ENCODE data around the gene LUZP1. TPM values are rescaled to one million over a fixed set of nuclear protein-coding genes. Genes with fewer than 3 reads are reported as not detected.

The LUZP1 gene
- total RNA-seq, 1 donor from 2014 or later, result 82.2 TPM

DNA sequence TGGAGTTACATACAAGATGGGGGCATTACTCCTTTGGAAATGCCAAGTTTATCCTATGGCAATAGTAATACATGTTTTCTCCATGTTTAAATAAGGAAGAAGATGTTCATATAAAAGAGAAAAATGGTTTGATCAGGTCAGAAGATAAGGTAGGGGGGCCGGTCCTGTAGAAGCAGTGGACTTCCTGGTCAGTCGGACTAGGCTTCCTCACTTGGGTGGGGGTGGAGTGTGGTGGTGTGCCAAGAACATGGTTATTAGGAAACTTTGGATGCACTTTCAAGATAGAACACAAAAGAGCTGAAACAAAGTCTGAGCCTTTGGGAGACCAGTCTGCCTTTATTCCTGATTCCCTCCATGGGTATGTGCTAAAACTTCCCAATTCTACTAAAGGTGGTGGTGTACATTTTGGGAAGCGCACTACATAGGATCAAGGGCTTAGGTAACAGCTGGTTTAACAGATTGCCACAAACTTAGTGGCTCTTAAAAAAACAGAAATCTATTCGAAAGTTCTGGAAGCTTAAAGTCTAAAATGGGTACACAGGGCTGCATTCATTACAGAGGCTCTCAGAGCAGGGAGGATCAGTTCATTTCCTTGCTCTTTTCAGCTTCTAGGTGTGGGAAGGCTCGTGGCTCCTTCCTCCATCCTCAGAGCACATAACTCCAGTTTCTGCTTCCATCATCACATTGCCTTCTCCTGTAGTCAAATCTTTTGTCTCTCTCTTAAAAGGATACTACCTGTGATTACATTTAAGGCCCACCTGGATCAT, 84.8 kb downstream of the LUZP1 start:
- Histone ChIP-seq H3K27ac (ENCODE audit: low read depth, low read length) (no peak overlapping the region), H3K4me3 (ENCODE audit: insufficient read depth, low read depth, low read length) (no peak overlapping the region), H3K27me3 (ENCODE audit: insufficient read depth, low read length) (no peaks in the 10 kb centered on the region), H3K79me2 (ENCODE audit: insufficient read depth, low read length) (peaks cover 24% of the 10 kb centered on the region), H3K4me1 (ENCODE audit: insufficient read depth, low read length) (no peaks in the 10 kb centered on the region), H3K4me2 (ENCODE audit: low read length) (no peak overlapping the region), H4K20me1 (ENCODE audit: insufficient read depth, low read length) (peaks cover 84% of the 10 kb centered on the region), H3K9ac (ENCODE audit: low read length) (no peak overlapping the region), H3K36me3 (ENCODE audit: insufficient read depth, low read length) (peaks cover 86% of the 10 kb centered on the region), H2AFZ (ENCODE audit: low read depth, low read length) (no peak overlapping the region), H3K9me3 (ENCODE audit: insufficient read depth, low read depth, low read length) (no peaks in the 10 kb centered on the region)
- FAIRE-seq (no peak), DNase-seq (ENCODE audit: low read depth) (no peak)
- peaks cover 28% of the 10 kb centered on the region for H3K36me3 Mint-ChIP-seq (ENCODE audit: low read depth, unreplicated experiment)
- no peak overlapping the region for H3K4me3 Mint-ChIP-seq (ENCODE audit: unreplicated experiment)
- H3K27me3 Mint-ChIP-seq (ENCODE audit: low read depth, unreplicated experiment), result no peaks in the 10 kb centered on the region
- TF ChIP-seq, protein P1, sequence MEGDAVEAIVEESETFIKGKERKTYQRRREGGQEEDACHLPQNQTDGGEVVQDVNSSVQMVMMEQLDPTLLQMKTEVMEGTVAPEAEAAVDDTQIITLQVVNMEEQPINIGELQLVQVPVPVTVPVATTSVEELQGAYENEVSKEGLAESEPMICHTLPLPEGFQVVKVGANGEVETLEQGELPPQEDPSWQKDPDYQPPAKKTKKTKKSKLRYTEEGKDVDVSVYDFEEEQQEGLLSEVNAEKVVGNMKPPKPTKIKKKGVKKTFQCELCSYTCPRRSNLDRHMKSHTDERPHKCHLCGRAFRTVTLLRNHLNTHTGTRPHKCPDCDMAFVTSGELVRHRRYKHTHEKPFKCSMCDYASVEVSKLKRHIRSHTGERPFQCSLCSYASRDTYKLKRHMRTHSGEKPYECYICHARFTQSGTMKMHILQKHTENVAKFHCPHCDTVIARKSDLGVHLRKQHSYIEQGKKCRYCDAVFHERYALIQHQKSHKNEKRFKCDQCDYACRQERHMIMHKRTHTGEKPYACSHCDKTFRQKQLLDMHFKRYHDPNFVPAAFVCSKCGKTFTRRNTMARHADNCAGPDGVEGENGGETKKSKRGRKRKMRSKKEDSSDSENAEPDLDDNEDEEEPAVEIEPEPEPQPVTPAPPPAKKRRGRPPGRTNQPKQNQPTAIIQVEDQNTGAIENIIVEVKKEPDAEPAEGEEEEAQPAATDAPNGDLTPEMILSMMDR (IDR thresholded peaks at IDR 0.05; ENCODE audit: insufficient read depth, low read depth, low read length), result no peak
- no peak for TF ChIP-seq EZH2 (IDR thresholded peaks at IDR 0.05; ENCODE audit: insufficient read depth, low read length)
- no peaks in the 10 kb centered on the region for H3K9me3 Mint-ChIP-seq (ENCODE audit: unreplicated experiment)
- peaks cover 2% of the 10 kb centered on the region for H3K4me1 Mint-ChIP-seq (ENCODE audit: low read depth, unreplicated experiment)
- no peak overlapping the region for H3K27ac Mint-ChIP-seq (ENCODE audit: unreplicated experiment)

DNA sequence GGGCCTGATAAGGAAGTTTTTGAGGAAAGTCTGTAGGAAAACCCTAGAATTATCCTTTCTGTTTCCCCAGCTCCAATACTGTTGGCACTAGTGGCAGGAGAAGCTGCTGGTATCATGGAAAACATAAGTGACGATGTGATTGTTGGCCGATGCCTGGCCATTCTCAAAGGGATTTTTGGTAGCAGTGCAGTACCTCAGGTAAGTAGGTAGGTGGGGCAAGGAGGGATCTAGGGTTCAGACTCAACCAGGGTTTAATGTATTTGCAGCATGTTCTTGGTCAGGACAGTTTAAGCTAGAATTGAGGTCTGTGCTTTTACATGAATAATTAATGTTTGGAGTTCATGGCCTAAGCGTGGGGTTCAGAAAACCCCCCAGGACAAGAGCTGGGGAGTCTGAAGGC, 87.3 kb downstream of the LUZP1 start:
- Mint-ChIP-seq H3K27ac (ENCODE audit: unreplicated experiment) (no peak overlapping the region), H3K27me3 (ENCODE audit: low read depth, unreplicated experiment) (no peaks in the 10 kb centered on the region), H3K4me3 (ENCODE audit: unreplicated experiment) (no peak overlapping the region), H3K9me3 (ENCODE audit: unreplicated experiment) (no peaks in the 10 kb centered on the region), H3K4me1 (ENCODE audit: low read depth, unreplicated experiment) (peaks cover 2% of the 10 kb centered on the region), H3K36me3 (ENCODE audit: low read depth, unreplicated experiment) (peaks cover 17% of the 10 kb centered on the region)
- peaks cover 84% of the 10 kb centered on the region for H3K36me3 ChIP-seq (ENCODE audit: insufficient read depth, low read length)
- no peaks in the 10 kb centered on the region for H3K9me3 ChIP-seq (ENCODE audit: insufficient read depth, low read depth, low read length)
- H3K79me2 ChIP-seq (ENCODE audit: insufficient read depth, low read length), result peaks cover 15% of the 10 kb centered on the region
- TF ChIP-seq, protein P1 (IDR thresholded peaks at IDR 0.05; ENCODE audit: insufficient read depth, low read depth, low read length), result peak; percentile 25
- TF ChIP-seq EZH2 (IDR thresholded peaks at IDR 0.05; ENCODE audit: insufficient read depth, low read length), result no peak
- H3K4me2 ChIP-seq (ENCODE audit: low read length), result no peak overlapping the region
- no peak overlapping the region for H3K9ac ChIP-seq (ENCODE audit: low read length)
- no peak overlapping the region for H2AFZ ChIP-seq (ENCODE audit: low read depth, low read length)
- FAIRE-seq, result no peak
- no peak for DNase-seq (ENCODE audit: low read depth)
- H3K4me1 ChIP-seq (ENCODE audit: insufficient read depth, low read length), result no peaks in the 10 kb centered on the region
- H3K27me3 ChIP-seq (ENCODE audit: insufficient read depth, low read length), result no peaks in the 10 kb centered on the region
- no peak overlapping the region for H3K4me3 ChIP-seq (ENCODE audit: insufficient read depth, low read depth, low read length)
- H3K27ac ChIP-seq (ENCODE audit: low read depth, low read length), result no peak overlapping the region
- H4K20me1 ChIP-seq (ENCODE audit: insufficient read depth, low read length), result peaks cover 63% of the 10 kb centered on the region

DNA sequence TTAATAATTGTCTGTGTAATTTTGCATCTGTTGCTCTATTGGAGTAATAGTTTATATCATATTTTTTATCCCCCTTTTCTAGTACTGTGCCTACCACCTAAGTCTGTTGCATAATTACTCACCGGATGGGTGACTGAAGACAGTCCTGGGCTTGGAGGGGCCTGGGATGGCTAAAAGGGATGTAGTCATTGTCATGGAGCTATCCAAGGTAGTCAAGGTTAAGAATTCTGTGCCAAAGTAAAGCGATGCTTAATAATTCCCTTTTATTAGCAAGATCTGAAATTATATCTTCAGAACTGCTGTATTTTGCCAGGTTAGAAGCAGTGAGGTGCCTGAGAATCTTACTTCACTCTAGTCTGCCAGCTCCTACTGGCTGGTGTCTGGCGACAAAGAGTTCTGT, 87.8 kb downstream of the LUZP1 start:
- Histone ChIP-seq H3K36me3 (ENCODE audit: insufficient read depth, low read length) (peaks cover 79% of the 10 kb centered on the region), H3K4me1 (ENCODE audit: insufficient read depth, low read length) (no peaks in the 10 kb centered on the region), H4K20me1 (ENCODE audit: insufficient read depth, low read length) (peaks cover 58% of the 10 kb centered on the region), H3K79me2 (ENCODE audit: insufficient read depth, low read length) (peaks cover 15% of the 10 kb centered on the region), H3K27me3 (ENCODE audit: insufficient read depth, low read length) (no peaks in the 10 kb centered on the region), H3K9ac (ENCODE audit: low read length) (no peak overlapping the region), H3K4me3 (ENCODE audit: insufficient read depth, low read depth, low read length) (no peak overlapping the region), H3K4me2 (ENCODE audit: low read length) (no peak overlapping the region), H2AFZ (ENCODE audit: low read depth, low read length) (no peak overlapping the region), H3K27ac (ENCODE audit: low read depth, low read length) (no peak overlapping the region), H3K9me3 (ENCODE audit: insufficient read depth, low read depth, low read length) (no peaks in the 10 kb centered on the region)
- no peak overlapping the region for H3K27ac Mint-ChIP-seq (ENCODE audit: unreplicated experiment)
- DNase-seq (ENCODE audit: low read depth), result no peak
- H3K4me1 Mint-ChIP-seq (ENCODE audit: low read depth, unreplicated experiment), result peaks cover 2% of the 10 kb centered on the region
- no peaks in the 10 kb centered on the region for H3K27me3 Mint-ChIP-seq (ENCODE audit: low read depth, unreplicated experiment)
- FAIRE-seq, result no peak
- TF ChIP-seq, protein P1 (IDR thresholded peaks at IDR 0.05; ENCODE audit: insufficient read depth, low read depth, low read length), result no peak
- TF ChIP-seq EZH2 (IDR thresholded peaks at IDR 0.05; ENCODE audit: insufficient read depth, low read length), result no peak
- H3K4me3 Mint-ChIP-seq (ENCODE audit: unreplicated experiment), result no peak overlapping the region
- H3K9me3 Mint-ChIP-seq (ENCODE audit: unreplicated experiment), result no peaks in the 10 kb centered on the region
- H3K36me3 Mint-ChIP-seq (ENCODE audit: low read depth, unreplicated experiment), result peaks cover 17% of the 10 kb centered on the region
